HG02870 (cell line): ENCODE data around the gene RUFY3.
"Not testable (repeated sequence)": the region's sequence is repeated elsewhere in the genome, so short reads cannot be mapped to it uniquely, and the experiment has no call there.

ENCODE experiments used
- ATAC-seq: cut with Tn5 transposase; IDR thresholded peaks from one replicate; pipeline ENCODE4 v1.9.1; 2021; ENCODE audit warnings: mild to moderate bottlenecking, moderate library complexity; ENCODE audit not compliant: unreplicated experiment

The RUFY3 gene

GRCh38 chr4:70734971-70735370, 13.2 kb downstream of the RUFY3 start:
- no peak for ATAC-seq

- ATAC-seq, result not testable (repeated sequence)
These were observed 14.2 kb downstream of the RUFY3 start for GRCh38 chr4:70735915-70736314.

- no peak for ATAC-seq
These were observed 15.2 kb downstream of the RUFY3 start for GRCh38 chr4:70737006-70737405.

- no peak for ATAC-seq
These were observed 15.6 kb downstream of the RUFY3 start for GRCh38 chr4:70737409-70737808.

GRCh38 chr4:70739496-70740337, 18.0 kb downstream of the RUFY3 start:
- no peak for ATAC-seq

- no peak for ATAC-seq
These were observed 20.3 kb downstream of the RUFY3 start for GRCh38 chr4:70741867-70742658.

GRCh38 chr4:70743731-70744130, 22.0 kb downstream of the RUFY3 start:
- ATAC-seq, result no peak

- no peak for ATAC-seq
These were observed 24.5 kb downstream of the RUFY3 start for GRCh38 chr4:70746179-70746839.

- no peak for ATAC-seq
These were observed 26.1 kb downstream of the RUFY3 start for GRCh38 chr4:70747874-70748273.

- peak; percentile 87 for ATAC-seq
These were observed 27.5 kb downstream of the RUFY3 start for GRCh38 chr4:70749313-70749712.

GRCh38 chr4:70752236-70752635, 30.5 kb downstream of the RUFY3 start:
- no peak for ATAC-seq

GRCh38 chr4:70753630-70754029, 31.9 kb downstream of the RUFY3 start:
- no peak for ATAC-seq

- ATAC-seq, result peak; percentile 58
These were observed 32.7 kb downstream of the RUFY3 start for GRCh38 chr4:70754470-70754869.

GRCh38 chr4:70754990-70755688, 33.4 kb downstream of the RUFY3 start:
- ATAC-seq, result peak; percentile 54

GRCh38 chr4:70759126-70759525, 37.4 kb downstream of the RUFY3 start:
- no peak for ATAC-seq

- no peak for ATAC-seq
These were observed 37.9 kb downstream of the RUFY3 start for GRCh38 chr4:70759627-70760026.

- ATAC-seq, result no peak
These were observed 38.9 kb downstream of the RUFY3 start for GRCh38 chr4:70760662-70761061.

- no peak for ATAC-seq
These were observed 39.6 kb downstream of the RUFY3 start for GRCh38 chr4:70761276-70761816.

GRCh38 chr4:70765368-70765767, 43.6 kb downstream of the RUFY3 start:
- no peak for ATAC-seq

GRCh38 chr4:70768301-70768948, 46.7 kb downstream of the RUFY3 start:
- ATAC-seq, result no peak
